Endodermal cell (in vitro differentiated cells): ENCODE results near the gene BCL11A. TPM values are rescaled to one million over a fixed set of nuclear protein-coding genes. Genes with fewer than 3 reads are reported as not detected.

Experiments
- DNase-seq: peaks from one replicate; pipeline ENCODE4 v3.0.0-alpha.2; 2017
- H3K27ac ChIP-seq: 2 replicates; pipeline ENCODE4 v1.5.1; 2013; ENCODE audit warnings: mild to moderate bottlenecking, low read depth, low read length, moderate library complexity
- H3K27me3 ChIP-seq: 2 replicates; pipeline ENCODE4 v1.6.1; 2013; ENCODE audit warnings: mild to moderate bottlenecking, low read length, moderate library complexity; ENCODE audit not compliant: insufficient read depth, control insufficient read depth, poor library complexity, severe bottlenecking
- H3K36me3 ChIP-seq: 2 replicates; pipeline ENCODE4 v1.7.0; 2013; ENCODE audit warnings: mild to moderate bottlenecking, low read length, moderate library complexity; ENCODE audit not compliant: control insufficient read depth, insufficient read depth
- H3K4me1 ChIP-seq: one replicate; pipeline ENCODE4 v1.7.0; 2013; ENCODE audit warnings: low read length; ENCODE audit not compliant: control insufficient read depth, insufficient read depth
- H3K4me3 ChIP-seq: 2 replicates; pipeline ENCODE4 v1.5.1; 2013; ENCODE audit warnings: mild to moderate bottlenecking, low read length, moderate library complexity
- H3K9ac ChIP-seq: 2 replicates; pipeline ENCODE4 v1.6.1; 2013; ENCODE audit warnings: mild to moderate bottlenecking, low read length, moderate library complexity; ENCODE audit not compliant: poor library complexity, severe bottlenecking; ENCODE audit errors: extremely low read depth
- H3K9me3 ChIP-seq: 2 replicates; pipeline ENCODE4 v1.6.1; 2013; ENCODE audit warnings: mild to moderate bottlenecking, low read length, moderate library complexity; ENCODE audit not compliant: control insufficient read depth
- H3K27ac Mint-ChIP-seq: 2 replicates; pipeline ENCODE4 v1.8.0; 2020; ENCODE audit warnings: mixed read lengths
- H3K27me3 Mint-ChIP-seq: 2 replicates; pipeline ENCODE4 v1.8.0; 2021; ENCODE audit warnings: mild to moderate bottlenecking, mixed read lengths; ENCODE audit not compliant: insufficient read depth
- H3K36me3 Mint-ChIP-seq: 2 replicates; pipeline ENCODE4 v1.8.0; 2020; ENCODE audit warnings: low read depth, mixed read lengths
- H3K4me1 Mint-ChIP-seq: 2 replicates; pipeline ENCODE4 v1.8.0; 2020; ENCODE audit warnings: mixed read lengths
- H3K4me3 Mint-ChIP-seq: 2 replicates; pipeline ENCODE4 v1.8.0; 2020; ENCODE audit warnings: mild to moderate bottlenecking, moderate library complexity, mixed read lengths
- H3K9me3 Mint-ChIP-seq: 2 replicates; pipeline ENCODE4 v1.8.0; 2020; ENCODE audit warnings: mild to moderate bottlenecking, mixed read lengths
- WGBS, 2 experiments: methylation state at CpG; one replicate each; pipeline versions ENCODE4 v1.1.5 to v1.1.7; 2013; ENCODE audit warnings: missing lambda C conversion rate in 2 of 2, mixed read lengths in 1 of 2; ENCODE audit not compliant: insufficient coverage in 1 of 2, insufficient read length in 1 of 2; 5-methylcytosine and 5-hydroxymethylcytosine counted together
- total RNA-seq, 2 donors: library from RNA; stranded (reverse); fragmentation: NEBNext Ultra II Directional in 1 of 2; extraction: Animal tissue kit (Norgen Biotek cat#: 25700) in 1 of 2; gene quantifications; 2 replicates in 1 of 2; 3 replicates in 1 of 2; pipeline ENCODE4 v1.2.1, GENCODE V29; 2021
- TF ChIP-seq, protein P1 (sequence below): fragments of 200-600 bp; sonication (generic); conservative IDR thresholded peaks from 2 replicates; pipeline ENCODE4 v1.5.0; 2021; ENCODE audit warnings: antibody characterized with exemption, mild to moderate bottlenecking

BCL11A gene
- total RNA-seq, 2 donors from 2014 or later, result 14.7 to 16.3 TPM

DNA sequence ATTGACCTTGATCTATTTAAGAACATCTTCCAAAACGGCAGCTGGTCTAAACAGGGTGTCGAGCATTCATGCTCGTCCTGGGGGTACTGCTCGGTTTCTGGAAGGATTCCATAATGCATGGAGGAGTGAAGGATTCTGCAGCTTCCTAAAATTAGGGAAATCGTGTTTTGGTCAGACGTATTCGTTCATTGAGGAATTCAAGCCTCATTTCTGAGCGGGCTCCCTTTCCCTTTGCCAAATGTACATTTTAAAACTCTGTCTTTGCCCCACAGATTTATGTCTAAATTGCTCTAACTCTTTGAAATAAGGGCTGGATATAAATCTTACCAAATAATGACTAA, 144.0 kb downstream of the BCL11A start:
- H3K4me1 ChIP-seq, result peaks cover 8% of the 10 kb centered on the region
- TF ChIP-seq, protein P1, sequence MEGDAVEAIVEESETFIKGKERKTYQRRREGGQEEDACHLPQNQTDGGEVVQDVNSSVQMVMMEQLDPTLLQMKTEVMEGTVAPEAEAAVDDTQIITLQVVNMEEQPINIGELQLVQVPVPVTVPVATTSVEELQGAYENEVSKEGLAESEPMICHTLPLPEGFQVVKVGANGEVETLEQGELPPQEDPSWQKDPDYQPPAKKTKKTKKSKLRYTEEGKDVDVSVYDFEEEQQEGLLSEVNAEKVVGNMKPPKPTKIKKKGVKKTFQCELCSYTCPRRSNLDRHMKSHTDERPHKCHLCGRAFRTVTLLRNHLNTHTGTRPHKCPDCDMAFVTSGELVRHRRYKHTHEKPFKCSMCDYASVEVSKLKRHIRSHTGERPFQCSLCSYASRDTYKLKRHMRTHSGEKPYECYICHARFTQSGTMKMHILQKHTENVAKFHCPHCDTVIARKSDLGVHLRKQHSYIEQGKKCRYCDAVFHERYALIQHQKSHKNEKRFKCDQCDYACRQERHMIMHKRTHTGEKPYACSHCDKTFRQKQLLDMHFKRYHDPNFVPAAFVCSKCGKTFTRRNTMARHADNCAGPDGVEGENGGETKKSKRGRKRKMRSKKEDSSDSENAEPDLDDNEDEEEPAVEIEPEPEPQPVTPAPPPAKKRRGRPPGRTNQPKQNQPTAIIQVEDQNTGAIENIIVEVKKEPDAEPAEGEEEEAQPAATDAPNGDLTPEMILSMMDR, result no peak
- 91 to 94% methylated on average over 7 to 8 of the region's 8 CpGs for WGBS, 2 experiments
- peaks cover 3% of the 10 kb centered on the region for H3K9me3 ChIP-seq
- Mint-ChIP-seq H3K4me1 (peaks cover 37% of the 10 kb centered on the region), H3K27ac (no peak overlapping the region), H3K36me3 (no peaks in the 10 kb centered on the region), H3K27me3 (peaks cover 35% of the 10 kb centered on the region), H3K4me3 (no peak overlapping the region), H3K9me3 (peaks cover 2% of the 10 kb centered on the region)
- H3K27me3 ChIP-seq, result peaks cover 30% of the 10 kb centered on the region
- no peak overlapping the region for H3K9ac ChIP-seq
- H3K4me3 ChIP-seq, result no peak overlapping the region
- DNase-seq, result no peak
- no peaks in the 10 kb centered on the region for H3K36me3 ChIP-seq
- H3K27ac ChIP-seq, result no peak overlapping the region

DNA sequence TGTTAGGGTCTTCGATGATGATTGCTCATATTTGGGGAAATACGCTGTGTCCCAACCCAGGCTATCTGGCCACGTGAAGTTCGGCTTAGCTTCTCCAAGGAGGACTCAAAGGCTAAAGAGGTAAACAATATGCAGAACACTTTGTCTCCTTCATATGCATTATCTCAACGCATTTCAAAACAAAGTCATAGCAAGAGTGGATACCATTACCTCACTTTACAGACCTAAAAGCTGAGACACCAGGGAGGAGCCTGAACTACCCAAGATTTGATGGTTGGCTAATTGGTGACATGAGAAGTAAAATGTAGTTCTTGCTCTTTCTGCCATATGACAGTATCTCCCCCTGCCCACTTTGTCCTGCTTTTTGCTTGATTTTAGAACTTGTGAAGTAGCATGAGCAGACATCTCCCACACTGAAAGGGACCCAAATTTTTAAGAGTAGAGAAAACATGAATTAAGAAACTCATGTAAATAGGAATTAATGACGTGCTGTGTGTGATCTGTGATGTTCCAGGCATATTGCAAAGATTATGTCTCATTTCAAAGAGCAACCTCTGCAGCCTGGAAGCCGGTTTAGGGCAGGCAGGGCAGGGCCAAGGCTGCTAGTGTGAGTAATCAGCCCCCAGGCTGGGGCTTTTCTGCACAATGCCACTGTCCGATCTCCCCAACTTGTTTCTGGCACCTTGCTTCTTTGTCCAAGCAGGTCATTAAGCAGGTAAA, 144.5 kb downstream of the BCL11A start:
- Histone ChIP-seq H3K9ac (no peak overlapping the region), H3K4me3 (no peak overlapping the region), H3K27me3 (peaks cover 30% of the 10 kb centered on the region), H3K27ac (no peak overlapping the region), H3K4me1 (peaks cover 8% of the 10 kb centered on the region), H3K36me3 (no peaks in the 10 kb centered on the region), H3K9me3 (no peaks in the 10 kb centered on the region)
- Mint-ChIP-seq H3K9me3 (no peaks in the 10 kb centered on the region), H3K36me3 (no peaks in the 10 kb centered on the region), H3K27ac (no peak overlapping the region), H3K27me3 (peaks cover 33% of the 10 kb centered on the region), H3K4me1 (peaks cover 39% of the 10 kb centered on the region), H3K4me3 (no peak overlapping the region)
- WGBS, 2 experiments, result 84 to 92% methylated on average over 7 to 8 of the region's 8 CpGs
- TF ChIP-seq, protein P1, result no peak
- no peak for DNase-seq

DNA sequence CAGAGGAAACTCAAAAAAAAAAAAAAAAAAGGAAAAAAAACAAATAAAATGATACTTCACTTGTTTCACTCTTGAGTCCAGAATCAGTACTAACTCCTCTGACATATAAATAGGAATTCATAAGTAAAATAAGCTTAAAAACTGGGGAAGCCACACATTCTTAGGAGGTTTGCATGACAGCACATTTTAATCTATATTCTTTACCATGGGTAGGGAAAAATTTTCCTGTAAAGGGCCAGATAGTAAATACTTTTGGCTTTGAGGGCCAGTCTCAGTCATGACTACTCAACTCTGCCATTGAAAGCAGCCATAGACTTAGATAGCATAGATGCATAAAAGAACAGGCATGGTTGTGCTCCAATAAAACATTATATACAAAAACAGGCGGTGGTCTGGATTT, 145.2 kb downstream of the BCL11A start:
- Mint-ChIP-seq H3K36me3 (no peaks in the 10 kb centered on the region), H3K9me3 (no peaks in the 10 kb centered on the region), H3K27me3 (peaks cover 38% of the 10 kb centered on the region), H3K27ac (no peak overlapping the region), H3K4me3 (no peak overlapping the region), H3K4me1 (peaks cover 39% of the 10 kb centered on the region)
- H3K9ac ChIP-seq, result no peak overlapping the region
- H3K27me3 ChIP-seq, result peaks cover 30% of the 10 kb centered on the region
- H3K4me1 ChIP-seq, result peaks cover 8% of the 10 kb centered on the region
- WGBS, 2 experiments, result 93 to 100% methylated on average over 1 of the region's 1 CpG
- H3K27ac ChIP-seq, result no peak overlapping the region
- H3K36me3 ChIP-seq, result no peaks in the 10 kb centered on the region
- TF ChIP-seq, protein P1, result no peak
- no peaks in the 10 kb centered on the region for H3K9me3 ChIP-seq
- no peak for DNase-seq
- no peak overlapping the region for H3K4me3 ChIP-seq
